HEK293 (cell line): ENCODE results near the gene PSMC3.

ENCODE experiments used
- CTCF ChIA-PET: fragments of 350-600 bp; formaldehyde crosslinking; extraction: SDS; loops from one replicate; lab custom pipeline; 2021; ENCODE audit warnings: antibody characterized with exemption; lab: Yijun Ruan, JAX
- POLR2A ChIA-PET: fragments of 300-600 bp; formaldehyde crosslinking; extraction: SDS; loops from one replicate; lab custom pipeline; 2020; ENCODE audit warnings: antibody characterized with exemption, inconsistent platforms; lab: Yijun Ruan, JAX
- H3K27ac ChIP-seq: fragments of 200-500 bp; sonication (Bioruptor generic); 2 replicates; pipeline ENCODE4 v1.5.1; 2014; ENCODE audit warnings: low read depth, low read length, control low read depth, inconsistent platforms; ENCODE audit errors: extremely low read depth
- H3K36me3 ChIP-seq, 2 experiments: fragments of 200-500 bp in 1 of 2; sonication (Bioruptor generic) in 1 of 2; 1 replicate in 1 of 2; 2 replicates in 1 of 2; pipeline ENCODE4 v1.5.1; 2014 to 2017; ENCODE audit warnings: inconsistent platforms in 2 of 2, low read length in 2 of 2; ENCODE audit not compliant: control insufficient read depth in 2 of 2, insufficient read depth in 1 of 2
- H3K4me1 ChIP-seq: fragments of 200-500 bp; sonication (Bioruptor generic); 2 replicates; pipeline ENCODE4 v1.5.1; 2014; ENCODE audit warnings: mild to moderate bottlenecking, low read length, inconsistent platforms; ENCODE audit not compliant: control insufficient read depth, insufficient read depth
- H3K4me3 ChIP-seq: 2 replicates; pipeline ENCODE4 v1.5.1; 2011; ENCODE audit warnings: low read depth, mild to moderate bottlenecking, control low read depth, low read length, moderate library complexity
- H3K9me3 ChIP-seq: fragments of 200-500 bp; sonication (Bioruptor generic); 2 replicates; pipeline ENCODE4 v1.5.1; 2014; ENCODE audit warnings: low read depth, low read length, inconsistent platforms; ENCODE audit not compliant: control insufficient read depth, insufficient read depth
- EGR2 ChIP-seq: fragments of 450-650 bp; formaldehyde crosslinking; IDR thresholded peaks from 2 replicates; pipeline ENCODE4 v1.5.1; 2016; ENCODE audit warnings: low read depth, missing biosample characterization, missing genetic modification characterization
- FEZF1 ChIP-seq: fragments of 450-650 bp; formaldehyde crosslinking; IDR thresholded peaks from 2 replicates; pipeline ENCODE4 v1.5.1; 2016; ENCODE audit warnings: missing biosample characterization, missing genetic modification characterization
- SCRT1 ChIP-seq: fragments of 450-650 bp; formaldehyde crosslinking; IDR thresholded peaks from 2 replicates; pipeline ENCODE4 v1.5.1; 2016; ENCODE audit warnings: missing biosample characterization, missing genetic modification characterization, borderline replicate concordance
- SP2 ChIP-seq: fragments of 450-650 bp; formaldehyde crosslinking; IDR thresholded peaks from 2 replicates; pipeline ENCODE4 v1.5.1; 2016; ENCODE audit warnings: missing biosample characterization, missing genetic modification characterization
- TCF7L2 ChIP-seq: IDR thresholded peaks from 2 replicates; pipeline ENCODE4 v1.6.1; 2011; ENCODE audit warnings: low read depth, mild to moderate bottlenecking, inconsistent platforms, low read length, moderate library complexity, borderline replicate concordance
- ZBTB7A ChIP-seq: fragments of 450-650 bp; formaldehyde crosslinking; IDR thresholded peaks from 2 replicates; pipeline ENCODE4 v1.5.1; 2016; ENCODE audit warnings: low read depth, missing biosample characterization, missing genetic modification characterization
- ZFHX2 ChIP-seq: fragments of 450-650 bp; formaldehyde crosslinking; conservative IDR thresholded peaks from 2 replicates; pipeline ENCODE4 v1.5.1; 2016; ENCODE audit warnings: missing biosample characterization, missing genetic modification characterization
- ZFP3 ChIP-seq: fragments of 450-650 bp; formaldehyde crosslinking; IDR thresholded peaks from 2 replicates; pipeline ENCODE4 v1.5.1; 2016; ENCODE audit warnings: low read depth, missing biosample characterization, missing genetic modification characterization
- ZFP69B ChIP-seq: fragments of 450-650 bp; formaldehyde crosslinking; IDR thresholded peaks from 2 replicates; pipeline ENCODE4 v1.5.1; 2016; ENCODE audit warnings: missing biosample characterization, missing genetic modification characterization
- ZIC2 ChIP-seq: fragments of 450-650 bp; formaldehyde crosslinking; IDR thresholded peaks from 2 replicates; pipeline ENCODE4 v1.5.1; 2016; ENCODE audit warnings: missing biosample characterization, missing genetic modification characterization
- ZNF10 ChIP-seq: fragments of 450-650 bp; formaldehyde crosslinking; IDR thresholded peaks from 2 replicates; pipeline ENCODE4 v1.5.1; 2017; ENCODE audit warnings: missing biosample characterization, missing genetic modification characterization
- ZNF114 ChIP-seq: fragments of 450-650 bp; formaldehyde crosslinking; IDR thresholded peaks from 2 replicates; pipeline ENCODE4 v1.5.0; 2017; ENCODE audit warnings: missing biosample characterization, missing genetic modification characterization
- ZNF248 ChIP-seq: fragments of 450-650 bp; formaldehyde crosslinking; IDR thresholded peaks from 2 replicates; pipeline ENCODE4 v1.5.1; 2017; ENCODE audit warnings: missing biosample characterization, missing genetic modification characterization
- ZNF302 ChIP-seq: fragments of 450-650 bp; formaldehyde crosslinking; IDR thresholded peaks from 2 replicates; pipeline ENCODE4 v1.5.1; 2016; ENCODE audit warnings: missing biosample characterization, missing genetic modification characterization, low read depth
- ZNF350 ChIP-seq: fragments of 450-650 bp; formaldehyde crosslinking; IDR thresholded peaks from 2 replicates; pipeline ENCODE4 v1.5.0; 2017; ENCODE audit warnings: missing biosample characterization, mild to moderate bottlenecking, missing genetic modification characterization
- ZNF391 ChIP-seq: fragments of 450-650 bp; formaldehyde crosslinking; IDR thresholded peaks from 2 replicates; pipeline ENCODE4 v1.5.1; 2016; ENCODE audit warnings: low read depth, missing biosample characterization, missing genetic modification characterization, borderline replicate concordance
- ZNF654 ChIP-seq: fragments of 450-650 bp; formaldehyde crosslinking; IDR thresholded peaks from 2 replicates; pipeline ENCODE4 v1.5.1; 2016; ENCODE audit warnings: low read depth, missing biosample characterization, missing genetic modification characterization
- ZNF707 ChIP-seq: fragments of 450-650 bp; formaldehyde crosslinking; IDR thresholded peaks from 2 replicates; pipeline ENCODE4 v1.5.1; 2016; ENCODE audit warnings: missing biosample characterization, missing genetic modification characterization
- TF ChIP-seq, protein P1 (sequence below): fragments of 450-650 bp; formaldehyde crosslinking; IDR thresholded peaks from 2 replicates; pipeline ENCODE4 v1.5.1; 2016; ENCODE audit warnings: missing biosample characterization, missing genetic modification characterization
- TF ChIP-seq, protein P2 (sequence below): fragments of 450-650 bp; formaldehyde crosslinking; IDR thresholded peaks from 2 replicates; pipeline ENCODE4 v1.5.1; 2016; ENCODE audit warnings: missing biosample characterization, missing genetic modification characterization
- TF ChIP-seq, protein P3 (sequence below): fragments of 450-650 bp; formaldehyde crosslinking; IDR thresholded peaks from 2 replicates; pipeline ENCODE4 v1.5.1; 2016; ENCODE audit warnings: missing biosample characterization, missing genetic modification characterization

PSMC3 gene

DNA sequence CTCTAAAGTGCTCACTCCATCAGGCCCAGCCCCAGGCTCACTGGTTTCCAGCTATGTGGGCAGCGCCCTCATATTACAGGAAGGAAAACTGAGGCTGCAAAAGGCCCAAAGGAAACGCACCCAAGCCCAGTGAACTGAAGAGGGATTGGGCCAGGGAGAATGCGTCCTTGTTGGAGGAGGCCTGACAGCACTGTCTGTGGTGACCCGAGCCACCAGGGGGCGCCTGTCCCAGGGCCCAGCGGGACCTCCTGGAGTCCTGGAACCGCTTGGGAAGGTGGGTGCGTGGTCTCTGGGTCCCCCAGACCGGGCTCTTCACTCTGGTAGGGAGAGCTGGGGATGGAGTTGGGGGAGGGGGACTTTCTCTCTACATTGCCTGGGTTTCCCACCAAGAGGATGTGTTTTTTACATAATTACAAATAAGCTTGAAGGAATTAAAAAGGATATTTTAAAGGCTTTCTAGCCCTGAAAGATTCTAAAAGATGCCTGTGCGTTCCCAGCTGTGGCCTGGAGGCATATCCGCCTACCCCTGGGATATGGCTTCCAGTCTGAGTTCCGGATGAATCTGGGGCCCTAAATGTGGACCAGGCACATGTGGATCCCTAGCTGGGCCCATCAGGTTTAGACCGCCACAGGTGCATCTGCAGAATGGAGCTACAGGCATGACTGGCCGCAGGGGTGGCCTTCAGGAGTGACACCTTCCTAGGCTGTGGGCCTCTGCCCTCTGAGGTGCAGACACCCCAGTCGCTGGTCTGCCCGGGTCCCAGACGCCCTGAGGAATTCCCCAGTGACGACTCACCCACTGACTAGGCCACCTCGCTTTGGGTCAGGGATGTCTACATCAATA is 52.1 kb downstream of the PSMC3 start (continued):
- no peak for TF ChIP-seq ZNF391 (tag by site-specific recombination)
- peak; percentile 43 for TF ChIP-seq ZNF654
- TF ChIP-seq, protein P1, sequence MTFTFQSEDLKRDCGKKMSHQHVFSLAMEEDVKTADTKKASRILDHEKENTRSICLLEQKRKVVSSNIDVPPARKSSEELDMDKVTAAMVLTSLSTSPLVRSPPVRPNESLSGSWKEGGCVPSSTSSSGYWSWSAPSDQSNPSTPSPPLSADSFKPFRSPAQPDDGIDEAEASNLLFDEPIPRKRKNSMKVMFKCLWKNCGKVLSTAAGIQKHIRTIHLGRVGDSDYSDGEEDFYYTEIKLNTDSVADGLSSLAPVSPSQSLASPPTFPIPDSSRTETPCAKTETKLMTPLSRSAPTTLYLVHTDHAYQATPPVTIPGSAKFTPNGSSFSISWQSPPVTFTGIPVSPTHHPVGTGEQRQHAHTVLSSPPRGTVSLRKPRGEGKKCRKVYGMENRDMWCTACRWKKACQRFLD (tag by site-specific recombination), result no peak
- TF ChIP-seq SCRT1, result no peak
- TF ChIP-seq TCF7L2, result no peak
- no peak for TF ChIP-seq FEZF1 (tag by site-specific recombination)
- no peak for TF ChIP-seq ZNF350 (tag by site-specific recombination)
- no peak for TF ChIP-seq ZNF10 (tag by site-specific recombination)
- peak; percentile 42; the same call in 1 of the 2 replicates for TF ChIP-seq ZIC2
- TF ChIP-seq, protein P2, sequence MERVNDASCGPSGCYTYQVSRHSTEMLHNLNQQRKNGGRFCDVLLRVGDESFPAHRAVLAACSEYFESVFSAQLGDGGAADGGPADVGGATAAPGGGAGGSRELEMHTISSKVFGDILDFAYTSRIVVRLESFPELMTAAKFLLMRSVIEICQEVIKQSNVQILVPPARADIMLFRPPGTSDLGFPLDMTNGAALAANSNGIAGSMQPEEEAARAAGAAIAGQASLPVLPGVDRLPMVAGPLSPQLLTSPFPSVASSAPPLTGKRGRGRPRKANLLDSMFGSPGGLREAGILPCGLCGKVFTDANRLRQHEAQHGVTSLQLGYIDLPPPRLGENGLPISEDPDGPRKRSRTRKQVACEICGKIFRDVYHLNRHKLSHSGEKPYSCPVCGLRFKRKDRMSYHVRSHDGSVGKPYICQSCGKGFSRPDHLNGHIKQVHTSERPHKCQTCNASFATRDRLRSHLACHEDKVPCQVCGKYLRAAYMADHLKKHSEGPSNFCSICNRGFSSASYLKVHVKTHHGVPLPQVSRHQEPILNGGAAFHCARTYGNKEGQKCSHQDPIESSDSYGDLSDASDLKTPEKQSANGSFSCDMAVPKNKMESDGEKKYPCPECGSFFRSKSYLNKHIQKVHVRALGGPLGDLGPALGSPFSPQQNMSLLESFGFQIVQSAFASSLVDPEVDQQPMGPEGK (tag by site-specific recombination), result peak; percentile 17; the same call in 1 of the 2 replicates

DNA sequence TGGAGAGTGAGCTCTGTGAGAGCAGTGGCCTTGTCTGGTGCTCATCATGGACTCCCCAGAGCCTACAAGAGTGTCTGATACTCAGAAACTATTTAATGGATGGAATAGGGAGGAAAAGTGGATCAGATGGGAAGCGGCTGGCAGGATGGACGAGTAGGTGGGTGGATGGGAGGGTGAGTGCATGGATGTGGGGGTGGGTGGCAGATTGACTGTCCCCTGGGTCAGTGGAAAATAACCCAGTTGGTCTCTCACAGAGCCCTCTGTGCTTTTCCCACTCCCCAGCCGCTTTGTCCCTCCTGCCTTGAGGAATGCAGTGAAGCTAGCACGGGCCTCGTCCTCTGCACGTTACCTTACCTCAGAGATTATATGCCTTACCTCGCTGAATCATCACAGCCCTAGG is 53.8 kb downstream of the PSMC3 start:
- Histone ChIP-seq H3K4me1 (no peaks in the 10 kb centered on the region), H3K9me3 (no peaks in the 10 kb centered on the region), H3K36me3 (no peaks in the 10 kb centered on the region)
- POLR2A ChIA-PET, result interaction anchor here (0.5 kb wide), 1 partner anchor 475 kb away, joined by 3 read pairs; no protein-coding TSS in a partner anchor
- TF ChIP-seq ZNF248 (tag by site-specific recombination) (no peak), ZFP69B (tag by site-specific recombination) (no peak), ZFP3 (tag by site-specific recombination) (no peak), ZBTB7A (tag by site-specific recombination) (no peak), SP2 (tag by site-specific recombination) (no peak), ZFHX2 (tag by site-specific recombination) (peak; percentile 50; the same call in 1 of the 2 replicates), ZNF707 (tag by site-specific recombination) (no peak), EGR2 (tag by site-specific recombination) (peak; percentile 54; the same call in 1 of the 2 replicates), ZNF302 (no peak)
- TF ChIP-seq, all 188 proteins: peak for 2
- Histone ChIP-seq H3K4me3 (no peak overlapping the region), H3K27ac (no peak overlapping the region)
- CTCF ChIA-PET, result interaction anchor here (1.5 to 4.1 kb wide), 7 partner anchors 20 to 81 kb away, joined by 3 to 36 read pairs (median 23); partner anchors contain the start of gene SLC39A13

DNA sequence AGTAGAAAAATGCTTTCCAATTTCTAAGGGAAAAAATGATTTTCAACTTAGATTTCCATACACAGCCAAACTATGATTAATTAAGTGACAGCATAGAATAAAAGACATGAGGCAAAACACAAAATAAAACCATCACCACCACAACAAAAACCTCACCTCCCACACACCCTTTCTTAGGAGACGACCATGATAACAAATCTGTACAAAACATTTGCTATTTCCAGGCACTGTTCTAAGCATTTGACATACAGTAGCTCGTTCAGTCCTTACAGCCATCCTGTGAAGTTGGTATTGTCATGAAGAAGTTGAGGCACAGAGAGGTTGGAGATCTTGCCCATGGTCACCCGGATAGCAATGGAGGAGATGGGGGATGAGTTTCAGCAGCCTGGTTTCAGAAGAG is 56.6 kb downstream of the PSMC3 start:
- H3K36me3 ChIP-seq, result no peaks in the 10 kb centered on the region
- H3K9me3 ChIP-seq, result no peaks in the 10 kb centered on the region
- H3K4me3 ChIP-seq, result no peak overlapping the region
- TF ChIP-seq ZNF10 (tag by site-specific recombination), result no peak
- TF ChIP-seq ZNF114 (tag by site-specific recombination), result no peak
- TF ChIP-seq, protein P3, sequence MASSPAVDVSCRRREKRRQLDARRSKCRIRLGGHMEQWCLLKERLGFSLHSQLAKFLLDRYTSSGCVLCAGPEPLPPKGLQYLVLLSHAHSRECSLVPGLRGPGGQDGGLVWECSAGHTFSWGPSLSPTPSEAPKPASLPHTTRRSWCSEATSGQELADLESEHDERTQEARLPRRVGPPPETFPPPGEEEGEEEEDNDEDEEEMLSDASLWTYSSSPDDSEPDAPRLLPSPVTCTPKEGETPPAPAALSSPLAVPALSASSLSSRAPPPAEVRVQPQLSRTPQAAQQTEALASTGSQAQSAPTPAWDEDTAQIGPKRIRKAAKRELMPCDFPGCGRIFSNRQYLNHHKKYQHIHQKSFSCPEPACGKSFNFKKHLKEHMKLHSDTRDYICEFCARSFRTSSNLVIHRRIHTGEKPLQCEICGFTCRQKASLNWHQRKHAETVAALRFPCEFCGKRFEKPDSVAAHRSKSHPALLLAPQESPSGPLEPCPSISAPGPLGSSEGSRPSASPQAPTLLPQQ (tag by site-specific recombination), result no peak
- no peak overlapping the region for H3K27ac ChIP-seq
- ChIA-PET POLR2A (no interaction called here), CTCF (interaction anchor here (0.5 to 3.0 kb wide), 3 partner anchors 15 to 42 kb away, joined by 3 to 10 read pairs (median 6); no protein-coding TSS in a partner anchor)
- no peaks in the 10 kb centered on the region for H3K4me1 ChIP-seq
